Fibroblast of skin of right quadriceps (primary cell): Measurements from ENCODE around the gene CDNF.

Experiments used
- DNase-seq: peaks from one replicate; pipeline ENCODE4 v3.0.0-alpha.2; 2013

Gene CDNF

GRCh38 chr10:14784459-14785055 is 53.3 kb downstream of the CDNF start:
- DNase-seq, result no peak

GRCh38 chr10:14782691-14783363 is 55.0 kb downstream of the CDNF start:
- no peak for DNase-seq

- DNase-seq, result no peak
Measured at GRCh38 chr10:14781763-14782162, 56.1 kb downstream of the CDNF start.

- no peak for DNase-seq
Measured at GRCh38 chr10:14779001-14779651, 58.7 kb downstream of the CDNF start.

GRCh38 chr10:14776546-14776945 is 61.3 kb downstream of the CDNF start:
- no peak for DNase-seq

GRCh38 chr10:14775656-14776055 is 62.2 kb downstream of the CDNF start:
- DNase-seq, result no peak

- DNase-seq, result no peak
Measured at GRCh38 chr10:14774797-14775196, 63.0 kb downstream of the CDNF start, which contains the start of gene FAM107B. Gene FAM107B (minus strand): TSS chr10:14774897. CDS start chr10:14774663, 234 bp downstream.

GRCh38 chr10:14774214-14774580 is 63.6 kb downstream of the CDNF start:
- no peak for DNase-seq

- no peak for DNase-seq
Measured at GRCh38 chr10:14773551-14774213, 64.2 kb downstream of the CDNF start.

GRCh38 chr10:14772399-14772798 is 65.4 kb downstream of the CDNF start:
- no peak for DNase-seq

GRCh38 chr10:14770927-14771326 is 66.9 kb downstream of the CDNF start:
- DNase-seq, result no peak
